ENCODE results near the gene APOA5. TPM values are rescaled to one million over a fixed set of nuclear protein-coding genes. Genes with fewer than 3 reads are reported as not detected.

APOA5 gene
- total and polyA plus RNA-seq, 2 of the 13 experiments (the other 11 are each of a cell fraction or from before 2014, with no cell fraction given): 44.0 to 49.1 TPM

- TF ChIP-seq PAF1 (CRISPR knock-in tag; IDR thresholded peaks at IDR 0.05): peak; percentile 94; the same call in 1 of the 2 replicates
- TF ChIP-seq RBFOX2 (IDR thresholded peaks at IDR 0.05; ENCODE audit: low read depth, low read length): peak; percentile 2; the same call in 1 of the 2 replicates
- TF ChIP-seq ZNF205 (CRISPR knock-in tag; IDR thresholded peaks at IDR 0.05): peak; percentile 9; the same call in 1 of the 2 replicates
- TF ChIP-seq AHDC1 (CRISPR knock-in tag; IDR thresholded peaks at IDR 0.05; ENCODE audit: borderline replicate concordance): 0 out of 2 replicates have a peak, but pooled peaks have one; percentile 3
- peak; percentile 89; the same call in 1 of the 2 replicates for TF ChIP-seq ZC3H4 (CRISPR knock-in tag; IDR thresholded peaks at IDR 0.05; ENCODE audit: borderline replicate concordance)
- peak; percentile 88 for TF ChIP-seq ZHX1 (CRISPR knock-in tag; IDR thresholded peaks at IDR 0.05; ENCODE audit: low read depth)
- peak; percentile 7; the same call in 1 of the 2 replicates for TF ChIP-seq KDM3A (CRISPR knock-in tag; IDR thresholded peaks at IDR 0.05; ENCODE audit: low read depth)
- TF ChIP-seq CAMTA2 (CRISPR knock-in tag; IDR thresholded peaks at IDR 0.05; ENCODE audit: borderline replicate concordance): 0 out of 2 replicates have a peak, but pooled peaks have one; percentile 2
- TF ChIP-seq SP140L (CRISPR knock-in tag; IDR thresholded peaks at IDR 0.05; ENCODE audit: borderline replicate concordance): peak; percentile 7; the same call in 1 of the 2 replicates
- peak; percentile 14; the same call in 1 of the 2 replicates for TF ChIP-seq ZNF703 (CRISPR knock-in tag; IDR thresholded peaks at IDR 0.05; ENCODE audit: borderline replicate concordance)
Measured at GRCh38 chr11:116834535-116835041, 42.9 kb upstream of the APOA5 start (continued).

All from HepG2 (cell line).